Measurements from ENCODE around the gene CACNA1I. TPM values are rescaled to one million over a fixed set of nuclear protein-coding genes. Genes with fewer than 3 reads are reported as not detected.

Gene CACNA1I
- total RNA-seq, 1 experiment from 2014 or later = not detected

GRCh38 chr22:39597236-39597869 is 26.8 kb downstream of the CACNA1I start:
- DNase-seq (ENCODE audit: low read depth) = no peak

DNA sequence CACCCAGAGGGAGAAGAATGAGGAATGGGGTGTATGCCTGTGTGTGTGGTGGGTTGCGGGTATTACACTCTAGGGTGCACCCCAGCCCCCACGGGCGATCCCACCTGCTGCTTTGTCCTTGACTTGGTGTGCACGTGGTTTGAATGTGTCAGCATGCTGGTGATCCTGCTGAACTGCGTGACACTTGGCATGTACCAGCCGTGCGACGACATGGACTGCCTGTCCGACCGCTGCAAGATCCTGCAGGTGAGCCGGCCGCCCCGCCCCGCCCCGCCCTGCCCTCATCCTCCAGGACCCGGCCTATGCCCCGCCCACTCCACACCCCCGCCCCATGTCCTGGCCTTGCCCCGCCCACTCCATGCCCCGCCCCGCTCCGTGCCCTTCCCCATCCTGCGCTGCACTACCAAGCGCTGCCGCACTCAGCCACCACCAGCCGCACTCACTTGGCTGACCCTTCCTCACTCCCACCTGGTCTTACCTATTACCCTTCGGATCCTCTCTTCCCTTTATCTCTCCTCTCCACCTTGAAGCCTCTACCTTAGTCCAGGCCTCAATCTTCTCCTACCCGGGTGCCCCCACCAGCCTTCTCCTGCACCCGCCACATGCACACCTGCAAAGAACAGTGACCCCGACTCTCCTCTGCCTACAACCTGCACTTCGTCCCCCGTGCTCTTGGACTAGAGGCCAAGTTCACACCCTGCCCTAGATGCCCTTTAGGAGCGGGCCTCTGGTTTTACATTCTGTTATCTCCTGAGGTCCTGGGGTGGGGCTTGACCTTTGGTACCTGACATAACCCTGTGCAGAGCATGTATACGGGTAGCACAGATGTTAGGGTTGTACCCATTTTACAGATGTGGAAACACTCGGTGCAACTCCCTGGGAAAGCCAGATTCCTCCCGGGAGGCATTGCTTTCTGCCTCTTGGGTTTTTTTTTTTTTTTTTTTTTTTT is 27.7 kb downstream of the CACNA1I start:
- DNase-seq (ENCODE audit: low read depth) = no peak

GRCh38 chr22:39600491-39601179 is 30.1 kb downstream of the CACNA1I start:
- DNase-seq (ENCODE audit: low read depth) = no peak

DNA sequence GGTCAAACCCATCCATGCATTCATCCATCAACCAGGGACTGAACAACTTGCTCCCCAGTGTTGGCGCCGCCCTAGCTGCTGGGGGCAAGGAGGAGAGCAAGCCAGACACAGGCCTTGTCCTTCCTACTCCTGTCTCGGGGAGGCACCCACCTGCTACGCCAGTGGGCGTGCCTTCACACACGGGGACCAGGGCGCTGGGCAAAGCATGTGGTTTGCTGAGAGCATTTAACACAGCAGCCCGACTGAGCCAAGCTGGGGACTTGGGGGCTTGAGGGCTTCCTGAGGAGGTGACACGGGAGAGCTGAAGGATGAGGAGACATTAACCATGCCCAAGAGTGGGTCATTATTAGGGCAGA is 30.6 kb downstream of the CACNA1I start:
- DNase-seq (ENCODE audit: low read depth) = no peak

- DNase-seq (ENCODE audit: low read depth) = no peak
These were observed 32.8 kb downstream of the CACNA1I start for GRCh38 chr22:39603345-39603744.

- no peak for DNase-seq (ENCODE audit: low read depth)
These were observed 39.7 kb downstream of the CACNA1I start for GRCh38 chr22:39610246-39610645.

DNA sequence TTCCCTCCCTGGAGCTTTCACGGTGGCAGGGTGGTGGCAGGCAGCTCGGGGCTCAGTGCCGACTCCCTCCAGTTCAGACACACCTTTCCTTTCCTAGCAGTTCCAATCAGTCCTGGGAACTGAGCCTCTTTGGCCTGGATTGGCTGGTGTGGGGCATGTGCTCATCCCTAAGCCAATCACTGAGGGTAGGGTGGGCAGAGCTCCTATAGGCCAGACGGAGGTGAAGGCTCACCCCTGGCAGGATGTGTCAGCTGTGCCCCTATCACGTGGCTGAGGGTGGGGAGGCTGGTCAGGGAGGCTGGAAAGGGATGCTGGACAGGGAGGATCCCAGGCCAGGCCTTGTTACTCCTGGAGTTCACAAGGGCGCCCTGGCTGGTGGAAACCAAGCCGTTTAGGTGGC is 40.2 kb downstream of the CACNA1I start:
- DNase-seq (ENCODE audit: low read depth) = no peak

- no peak for DNase-seq (ENCODE audit: low read depth)
These were observed 40.8 kb downstream of the CACNA1I start for GRCh38 chr22:39611360-39611759.

- no peak for DNase-seq (ENCODE audit: low read depth)
These were observed 42.4 kb downstream of the CACNA1I start for GRCh38 chr22:39612811-39613548.

GRCh38 chr22:39613549-39613921 is 43.0 kb downstream of the CACNA1I start:
- DNase-seq (ENCODE audit: low read depth) = no peak

- no peak for DNase-seq (ENCODE audit: low read depth)
These were observed 43.9 kb downstream of the CACNA1I start for GRCh38 chr22:39614442-39614841.

DNA sequence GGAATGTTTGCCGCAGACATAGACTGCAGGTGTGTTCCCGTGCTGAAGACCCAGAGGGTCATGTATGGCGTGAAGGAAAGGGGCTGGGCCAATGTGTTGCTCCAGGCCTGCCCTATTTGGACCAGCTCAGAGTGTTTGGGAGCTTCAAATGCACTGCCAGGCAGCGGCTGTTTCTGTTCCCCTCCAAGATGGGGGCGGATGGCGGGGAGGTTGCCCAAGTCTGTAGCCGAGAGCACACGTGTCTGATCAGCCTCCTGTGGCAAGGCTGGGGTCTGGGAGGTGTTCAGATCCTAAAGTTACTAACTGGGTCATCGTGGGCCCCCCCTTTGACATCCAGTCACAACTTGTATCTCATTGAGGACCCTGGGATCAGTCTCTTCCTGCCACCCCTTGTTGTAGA is 45.5 kb downstream of the CACNA1I start:
- no peak for DNase-seq (ENCODE audit: low read depth)

DNA sequence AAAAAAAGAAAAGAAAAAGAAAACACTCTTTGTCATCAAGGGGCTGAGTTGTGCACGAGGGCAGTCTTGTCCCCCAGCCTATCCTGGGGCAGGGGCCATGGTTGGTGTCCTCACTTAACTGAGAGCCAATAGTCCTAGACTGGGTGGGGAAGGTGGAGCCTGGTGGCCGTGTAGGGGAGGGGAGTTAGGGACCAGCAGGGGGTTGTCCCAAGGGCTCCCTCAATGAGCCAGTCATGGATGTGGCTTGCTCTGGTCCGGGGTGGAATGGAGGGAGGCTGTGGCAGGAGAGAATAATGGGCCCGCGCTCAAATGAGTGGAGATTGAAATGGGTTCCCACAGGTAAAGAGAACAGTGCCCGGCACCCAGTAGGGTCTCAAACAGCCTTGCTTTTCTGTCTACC is 46.2 kb downstream of the CACNA1I start:
- no peak for DNase-seq (ENCODE audit: low read depth)

DNA sequence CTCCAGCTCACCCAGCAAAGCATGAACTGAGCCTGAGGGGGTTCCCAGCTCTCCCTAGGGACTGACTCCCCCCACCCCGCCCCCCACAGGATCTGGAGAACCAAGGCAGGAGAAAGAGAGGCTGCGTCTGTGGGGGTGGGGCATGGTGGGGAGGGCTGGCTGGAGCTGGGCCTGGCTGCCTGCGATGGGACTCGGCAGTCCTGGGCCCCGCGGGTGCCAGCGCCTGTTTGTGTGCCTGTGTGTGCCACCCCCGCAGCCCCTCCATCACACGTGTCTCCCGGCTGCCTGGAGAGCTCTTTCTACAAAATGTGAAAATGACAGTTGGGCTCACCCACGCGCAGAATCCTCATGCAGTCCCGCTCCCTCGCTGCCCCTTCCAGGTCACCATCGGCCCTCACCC is 46.8 kb downstream of the CACNA1I start:
- no peak for DNase-seq (ENCODE audit: low read depth)

DNA sequence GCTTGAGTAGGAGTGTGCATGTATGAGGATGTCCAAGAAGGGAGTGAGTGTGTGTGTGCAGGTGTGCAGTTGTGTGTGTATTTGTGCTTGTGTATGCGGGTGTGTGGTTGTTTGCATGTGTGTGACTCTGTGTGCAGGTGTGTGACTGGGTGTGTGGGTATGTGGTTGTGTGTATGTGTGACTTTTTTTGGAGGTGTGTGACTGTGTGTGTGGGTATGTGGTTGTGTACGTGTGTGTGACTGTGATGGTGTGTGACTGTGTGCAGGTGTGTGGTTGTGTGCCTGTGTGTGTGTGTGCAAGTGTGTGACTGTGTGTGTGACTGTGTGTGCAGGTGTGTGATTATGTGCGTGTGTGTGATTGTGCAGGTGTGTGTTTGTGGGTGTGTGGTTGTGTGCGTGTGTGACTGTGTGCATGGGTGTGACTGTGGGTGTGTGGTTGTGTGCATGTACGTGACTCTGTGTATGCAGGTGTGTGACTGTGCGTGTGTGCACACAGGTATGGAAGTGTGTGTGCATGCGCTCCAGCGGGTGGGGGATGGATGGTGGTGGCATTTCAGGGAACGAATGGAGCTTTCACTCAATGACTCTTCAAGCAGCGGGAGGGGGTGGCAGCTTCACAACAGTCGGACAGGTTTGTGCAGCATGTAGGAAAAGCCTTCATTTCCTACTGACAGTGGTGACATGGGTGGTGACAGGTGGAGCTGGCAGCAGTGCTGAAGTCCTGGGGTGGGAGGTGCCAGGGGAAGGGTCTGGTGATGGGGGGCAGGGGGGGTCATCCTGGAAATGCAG is 47.6 kb downstream of the CACNA1I start:
- DNase-seq (ENCODE audit: low read depth) = no peak

DNA sequence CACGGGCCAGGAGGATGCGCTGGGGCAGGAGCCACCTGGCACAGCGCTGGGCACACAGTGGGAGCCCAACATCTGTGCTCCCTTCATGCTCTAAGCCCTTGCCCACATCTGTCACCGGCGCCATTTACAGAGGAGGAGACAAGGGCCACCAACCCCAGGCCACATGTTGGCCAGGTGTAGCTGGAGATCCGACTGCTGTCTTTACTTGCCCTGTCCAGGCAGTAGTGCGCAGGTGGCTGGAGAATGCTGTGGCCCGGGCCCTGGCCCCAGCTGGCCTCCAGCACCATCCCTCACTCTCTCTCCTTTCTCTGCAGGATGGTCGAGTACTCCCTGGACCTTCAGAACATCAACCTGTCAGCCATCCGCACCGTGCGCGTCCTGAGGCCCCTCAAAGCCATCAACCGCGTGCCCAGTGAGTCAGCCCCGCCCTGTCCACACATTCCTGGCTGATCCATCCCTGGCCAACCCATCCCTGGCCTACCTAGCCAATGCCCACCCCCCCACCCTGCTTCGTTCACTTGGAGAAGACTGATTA is 48.5 kb downstream of the CACNA1I start:
- no peak for DNase-seq (ENCODE audit: low read depth)

- DNase-seq (ENCODE audit: low read depth) = no peak
These were observed 50.6 kb downstream of the CACNA1I start for GRCh38 chr22:39620924-39621690.

DNA sequence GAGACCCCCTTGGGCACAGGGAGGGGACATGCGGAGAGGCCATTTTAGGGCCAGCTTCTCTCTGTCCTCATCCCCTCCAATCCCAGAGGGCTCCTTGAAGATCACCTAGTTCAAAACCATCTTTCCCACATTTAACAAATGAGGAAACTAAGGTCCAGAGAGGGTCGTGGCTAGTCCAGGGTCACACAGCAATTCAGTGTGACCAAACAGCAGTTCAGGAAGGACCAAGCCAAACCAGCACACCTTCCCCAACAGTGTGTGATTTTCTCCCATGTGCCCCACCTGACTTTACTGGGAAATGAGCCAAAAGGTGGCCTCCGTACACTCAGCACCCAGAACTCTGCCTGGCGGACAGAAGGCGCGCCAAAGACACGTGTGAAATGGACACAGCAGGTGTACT is 51.3 kb downstream of the CACNA1I start:
- DNase-seq (ENCODE audit: low read depth) = no peak

GRCh38 chr22:39622881-39623367 is 52.4 kb downstream of the CACNA1I start:
- DNase-seq (ENCODE audit: low read depth) = no peak

Data from LHCN-M2 (cell line).